Measurements from ENCODE around the gene HOXB5.

HOXB5 gene

GRCh38 chr17:48575673-48576478, 17.7 kb downstream of the HOXB5 start:
- Histone ChIP-seq H3K9me3 (ENCODE audit: control insufficient read depth, insufficient read depth, low read length) (no peaks in the 10 kb centered on the region), H3K9ac (ENCODE audit: low read depth, low read length) (no peak overlapping the region), H3K36me3 (ENCODE audit: insufficient read depth, low read length) (no peaks in the 10 kb centered on the region), H3K4me1 (ENCODE audit: insufficient read depth, low read length) (peaks cover 10% of the 10 kb centered on the region)

- peaks cover 17% of the 10 kb centered on the region for H3K4me1 ChIP-seq (ENCODE audit: insufficient read depth, low read length)
- no peaks in the 10 kb centered on the region for H3K36me3 ChIP-seq (ENCODE audit: insufficient read depth, low read length)
- no peaks in the 10 kb centered on the region for H3K9me3 ChIP-seq (ENCODE audit: control insufficient read depth, insufficient read depth, low read length)
- no peak overlapping the region for H3K9ac ChIP-seq (ENCODE audit: low read depth, low read length)
These were observed 18.5 kb downstream of the HOXB5 start for GRCh38 chr17:48575066-48575582.

GRCh38 chr17:48574505-48575065, 19.0 kb downstream of the HOXB5 start:
- H3K9me3 ChIP-seq (ENCODE audit: control insufficient read depth, insufficient read depth, low read length), result no peaks in the 10 kb centered on the region
- H3K4me1 ChIP-seq (ENCODE audit: insufficient read depth, low read length), result peaks cover 21% of the 10 kb centered on the region
- no peaks in the 10 kb centered on the region for H3K36me3 ChIP-seq (ENCODE audit: insufficient read depth, low read length)
- H3K9ac ChIP-seq (ENCODE audit: low read depth, low read length), result no peak overlapping the region

- Histone ChIP-seq H3K4me1 (ENCODE audit: insufficient read depth, low read length) (peaks cover 28% of the 10 kb centered on the region), H3K9ac (ENCODE audit: low read depth, low read length) (no peak overlapping the region), H3K9me3 (ENCODE audit: control insufficient read depth, insufficient read depth, low read length) (no peaks in the 10 kb centered on the region; the same call in none of the 2 replicates), H3K36me3 (ENCODE audit: insufficient read depth, low read length) (no peaks in the 10 kb centered on the region)
These were observed 21.7 kb downstream of the HOXB5 start for GRCh38 chr17:48571826-48572417.

GRCh38 chr17:48571024-48571818, 22.4 kb downstream of the HOXB5 start:
- Histone ChIP-seq H3K9ac (ENCODE audit: low read depth, low read length) (0 out of 2 replicates have a peak overlapping the region, but pooled peaks have one; percentile 2), H3K4me1 (ENCODE audit: insufficient read depth, low read length) (peaks cover 28% of the 10 kb centered on the region), H3K9me3 (ENCODE audit: control insufficient read depth, insufficient read depth, low read length) (no peaks in the 10 kb centered on the region; the same call in none of the 2 replicates), H3K36me3 (ENCODE audit: insufficient read depth, low read length) (no peaks in the 10 kb centered on the region)

DNA sequence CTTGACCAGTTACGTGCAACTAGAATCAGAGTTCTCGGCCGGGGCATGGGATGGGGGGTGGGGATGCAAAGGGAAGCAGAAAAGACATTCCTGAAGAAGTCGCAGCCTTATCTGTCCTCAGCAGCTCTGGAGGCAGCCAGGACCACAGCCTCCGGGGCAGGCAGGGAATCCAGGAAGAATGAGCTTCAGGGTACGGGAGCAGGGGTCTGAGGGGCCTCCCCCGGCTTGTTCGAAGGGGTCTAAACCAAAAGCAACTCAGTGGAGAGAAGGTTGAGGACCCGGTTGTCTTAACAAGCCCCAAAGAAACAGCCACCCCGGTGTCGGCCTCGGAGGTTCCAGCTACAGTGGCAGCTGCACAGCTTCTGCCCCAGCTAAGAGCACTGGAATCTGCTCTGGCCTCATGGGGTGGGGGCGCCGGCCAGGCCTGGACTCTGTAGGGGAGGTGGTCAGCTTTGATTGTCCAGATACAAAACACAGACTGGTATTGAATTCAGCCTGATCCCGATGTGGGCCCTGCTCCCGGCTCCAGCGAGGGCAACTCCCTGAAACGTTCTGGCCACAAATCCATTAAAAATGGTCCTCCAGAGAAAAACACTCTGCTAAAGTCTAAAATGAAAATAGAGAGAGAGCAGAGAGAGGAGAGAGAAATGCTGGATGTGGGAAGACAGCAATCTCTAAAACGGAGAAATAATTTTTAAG, 23.1 kb downstream of the HOXB5 start:
- Histone ChIP-seq H3K4me1 (ENCODE audit: insufficient read depth, low read length) (peaks cover 28% of the 10 kb centered on the region), H3K36me3 (ENCODE audit: insufficient read depth, low read length) (no peaks in the 10 kb centered on the region), H3K9me3 (ENCODE audit: control insufficient read depth, insufficient read depth, low read length) (no peaks in the 10 kb centered on the region; the same call in none of the 2 replicates), H3K9ac (ENCODE audit: low read depth, low read length) (0 out of 2 replicates have a peak overlapping the region, but pooled peaks have one; percentile 2)

GRCh38 chr17:48569674-48570324, 23.8 kb downstream of the HOXB5 start:
- no peaks in the 10 kb centered on the region; the same call in none of the 2 replicates for H3K9me3 ChIP-seq (ENCODE audit: control insufficient read depth, insufficient read depth, low read length)
- peaks cover 28% of the 10 kb centered on the region for H3K4me1 ChIP-seq (ENCODE audit: insufficient read depth, low read length)
- no peak overlapping the region for H3K9ac ChIP-seq (ENCODE audit: low read depth, low read length)
- no peaks in the 10 kb centered on the region for H3K36me3 ChIP-seq (ENCODE audit: insufficient read depth, low read length)

DNA sequence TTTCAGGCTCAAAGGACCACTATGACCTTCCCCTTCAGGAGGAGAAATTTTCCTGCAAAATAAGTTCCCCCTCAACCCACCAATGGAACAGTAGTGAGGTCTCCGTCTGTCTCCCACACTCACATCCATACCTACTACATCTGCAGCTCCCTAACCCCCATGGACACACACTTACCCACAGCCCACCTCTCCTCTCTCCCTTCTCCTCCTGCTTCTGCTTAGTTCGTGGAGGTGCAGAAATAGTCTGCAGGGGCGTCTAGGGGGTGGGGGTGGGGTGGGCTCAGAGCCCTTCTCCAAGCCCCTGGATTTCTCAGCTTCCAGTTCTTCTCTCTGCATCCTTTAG, 24.4 kb downstream of the HOXB5 start:
- no peaks in the 10 kb centered on the region; the same call in none of the 2 replicates for H3K9me3 ChIP-seq (ENCODE audit: control insufficient read depth, insufficient read depth, low read length)
- peaks cover 25% of the 10 kb centered on the region for H3K4me1 ChIP-seq (ENCODE audit: insufficient read depth, low read length)
- H3K9ac ChIP-seq (ENCODE audit: low read depth, low read length), result no peak overlapping the region
- no peaks in the 10 kb centered on the region for H3K36me3 ChIP-seq (ENCODE audit: insufficient read depth, low read length)

DNA sequence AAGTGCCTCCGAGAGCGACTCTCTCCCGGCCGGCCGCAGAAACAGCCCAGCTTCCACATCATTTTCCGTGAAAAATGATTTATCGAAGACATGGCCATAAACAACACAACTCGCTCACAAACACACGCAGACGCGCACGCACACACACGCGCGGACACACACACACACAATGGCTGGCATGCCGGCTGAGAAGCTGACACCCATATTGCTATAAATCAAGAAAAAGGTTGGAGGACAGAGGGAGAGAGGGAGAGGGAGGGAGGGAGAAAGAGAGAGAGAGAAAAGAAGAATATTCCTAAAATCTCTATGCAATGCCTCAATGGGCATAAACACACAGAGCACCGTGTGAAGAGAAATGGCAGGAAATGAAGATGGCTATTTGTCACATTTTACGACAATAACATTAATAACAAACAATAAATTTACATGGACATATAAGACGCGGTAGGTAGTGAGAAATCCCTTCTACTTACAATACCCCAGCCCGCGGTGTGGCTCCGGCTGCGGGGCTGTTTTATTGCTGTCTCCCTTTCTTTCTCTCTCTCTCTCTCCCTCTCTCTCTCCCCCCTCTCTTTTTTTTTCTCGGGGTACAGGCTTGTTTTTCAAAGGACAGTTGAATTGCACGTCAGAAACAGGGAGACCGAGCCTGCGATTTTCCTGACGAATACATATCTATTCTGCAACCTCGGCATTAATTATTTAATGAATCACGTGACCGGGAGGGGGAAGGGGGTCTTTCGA, 24.9 kb downstream of the HOXB5 start:
- Histone ChIP-seq H3K9ac (ENCODE audit: low read depth, low read length) (no peak overlapping the region; the same call in 1 of the 2 replicates), H3K4me1 (ENCODE audit: insufficient read depth, low read length) (peaks cover 21% of the 10 kb centered on the region), H3K9me3 (ENCODE audit: control insufficient read depth, insufficient read depth, low read length) (no peaks in the 10 kb centered on the region; the same call in none of the 2 replicates), H3K36me3 (ENCODE audit: insufficient read depth, low read length) (no peaks in the 10 kb centered on the region)

DNA sequence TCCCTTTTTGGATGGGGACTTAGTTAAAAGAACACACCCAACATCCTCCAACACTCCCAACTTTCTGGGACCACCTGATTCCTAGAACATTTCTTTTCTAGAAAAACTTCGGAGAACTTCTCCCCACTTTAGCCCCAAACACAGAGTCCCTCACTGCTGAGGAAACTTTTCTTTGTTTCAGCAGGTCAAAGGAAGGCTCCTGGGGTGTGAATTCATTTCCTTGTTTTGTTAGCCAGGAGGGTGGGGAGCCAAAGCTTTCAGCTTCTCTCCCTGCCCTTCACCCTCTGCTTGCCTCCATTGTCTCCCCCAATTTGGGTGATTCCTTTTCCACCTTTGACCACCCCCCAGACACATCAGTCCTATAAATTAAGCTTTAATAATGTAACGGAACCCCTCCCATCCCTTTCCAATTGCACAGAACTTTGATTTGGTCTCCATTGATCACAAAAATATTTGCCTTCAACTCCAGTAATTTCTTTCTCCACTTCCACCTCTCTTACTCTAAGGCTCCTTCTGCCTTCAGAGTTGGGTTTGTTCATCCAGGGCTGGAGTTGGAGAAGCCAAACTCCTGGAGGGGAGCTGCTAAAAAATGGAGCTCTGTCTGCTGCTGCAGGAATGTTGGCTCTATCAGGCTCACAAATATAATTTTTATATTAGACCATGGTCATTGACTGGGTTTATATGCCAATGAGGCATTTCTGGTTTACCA, 25.8 kb downstream of the HOXB5 start:
- H3K9ac ChIP-seq (ENCODE audit: low read depth, low read length), result no peak overlapping the region
- H3K36me3 ChIP-seq (ENCODE audit: insufficient read depth, low read length), result no peaks in the 10 kb centered on the region
- no peaks in the 10 kb centered on the region; the same call in none of the 2 replicates for H3K9me3 ChIP-seq (ENCODE audit: control insufficient read depth, insufficient read depth, low read length)
- peaks cover 21% of the 10 kb centered on the region for H3K4me1 ChIP-seq (ENCODE audit: insufficient read depth, low read length)

GRCh38 chr17:48567209-48567608, 26.4 kb downstream of the HOXB5 start:
- Histone ChIP-seq H3K9ac (ENCODE audit: low read depth, low read length) (no peak overlapping the region), H3K36me3 (ENCODE audit: insufficient read depth, low read length) (no peaks in the 10 kb centered on the region)

DNA sequence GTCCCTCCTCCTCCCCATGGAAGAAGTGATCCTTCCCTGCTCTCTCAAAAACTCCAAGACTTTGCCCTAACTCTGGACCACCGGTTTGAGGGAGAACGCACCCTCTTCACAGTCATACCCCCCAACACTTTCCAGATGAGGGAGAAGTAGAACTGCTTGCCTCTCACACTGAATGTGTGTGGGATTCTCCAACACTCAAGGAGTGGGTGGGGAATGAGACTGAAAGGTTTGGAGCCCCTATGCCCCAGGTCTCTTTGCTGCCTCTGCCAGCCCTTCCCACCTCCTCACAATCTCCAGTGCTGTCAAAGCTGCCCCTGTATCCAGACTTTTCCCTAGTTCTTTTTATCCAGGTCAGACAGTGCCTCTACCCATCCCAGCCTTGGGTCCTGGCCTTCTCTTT, 26.9 kb downstream of the HOXB5 start:
- no peak overlapping the region for H3K9ac ChIP-seq (ENCODE audit: low read depth, low read length)

More at GRCh38 chr17:48567209-48567608, 26.4 kb downstream of the HOXB5 start:
- Histone ChIP-seq H3K9me3 (ENCODE audit: control insufficient read depth, insufficient read depth, low read length) (no peaks in the 10 kb centered on the region; the same call in none of the 2 replicates), H3K4me1 (ENCODE audit: insufficient read depth, low read length) (peaks cover 21% of the 10 kb centered on the region)

More for the DNA sequence above, 26.9 kb downstream of the HOXB5 start:
- Histone ChIP-seq H3K36me3 (ENCODE audit: insufficient read depth, low read length) (no peaks in the 10 kb centered on the region), H3K4me1 (ENCODE audit: insufficient read depth, low read length) (peaks cover 21% of the 10 kb centered on the region), H3K9me3 (ENCODE audit: control insufficient read depth, insufficient read depth, low read length) (no peaks in the 10 kb centered on the region; the same call in none of the 2 replicates)

Data from ES-I3 (cell line).